22Rv1 (cell line): ENCODE data around the gene ADGRA1.

Experiments used
- H3K27ac ChIP-seq: fragments of 450-650 bp; 2 replicates; pipeline ENCODE4 v1.5.1; 2017
- ZFX ChIP-seq: fragments of 450-650 bp; IDR thresholded peaks from 2 replicates; pipeline ENCODE4 v1.6.1; 2017; ENCODE audit warnings: antibody characterized with exemption, borderline replicate concordance
- TF ChIP-seq, protein P1 (sequence below): fragments of 450-650 bp; IDR thresholded peaks from 2 replicates; pipeline ENCODE4 v1.5.1; 2017; ENCODE audit warnings: mild to moderate bottlenecking

The ADGRA1 gene

DNA sequence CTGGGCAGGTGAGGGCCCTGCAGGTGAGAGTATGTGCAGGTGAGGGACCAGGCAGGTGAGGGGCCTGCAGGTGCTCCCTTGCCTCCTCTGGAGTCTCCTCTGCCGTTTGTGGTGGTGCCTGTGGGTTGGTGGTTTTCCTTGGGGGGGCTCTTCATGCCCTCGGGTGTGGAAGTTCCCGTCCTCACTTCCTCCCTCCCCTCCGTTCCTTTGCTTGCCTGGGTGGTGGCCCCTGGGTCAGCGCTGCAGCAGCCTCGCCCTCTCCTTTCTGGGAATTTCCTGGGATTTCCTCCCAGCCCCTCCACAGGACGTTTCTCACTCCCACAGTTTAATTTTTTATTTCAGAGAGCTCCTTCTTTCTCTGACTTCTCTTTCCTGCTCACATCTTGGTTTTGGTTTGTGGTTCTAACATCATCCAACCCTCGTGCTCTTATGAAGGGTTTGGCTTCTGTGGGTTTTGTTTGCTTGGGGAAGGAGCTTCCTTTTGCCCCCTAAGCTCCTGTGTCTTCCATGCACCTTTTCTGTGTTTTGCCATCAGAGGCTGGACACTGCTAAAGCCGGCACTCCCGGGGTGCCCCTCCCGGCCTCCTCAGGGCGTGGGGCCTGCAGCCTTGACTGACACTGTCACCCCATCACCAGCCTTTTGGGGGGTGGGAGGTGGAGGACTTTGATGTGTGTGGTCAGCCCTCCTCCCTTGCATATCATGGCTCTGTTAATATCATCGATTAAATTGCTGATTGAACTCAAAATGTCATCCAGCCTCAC, 29.2 kb upstream of the ADGRA1 start:
- no peak overlapping the region for H3K27ac ChIP-seq
- no peak for TF ChIP-seq ZFX
- TF ChIP-seq, protein P1, sequence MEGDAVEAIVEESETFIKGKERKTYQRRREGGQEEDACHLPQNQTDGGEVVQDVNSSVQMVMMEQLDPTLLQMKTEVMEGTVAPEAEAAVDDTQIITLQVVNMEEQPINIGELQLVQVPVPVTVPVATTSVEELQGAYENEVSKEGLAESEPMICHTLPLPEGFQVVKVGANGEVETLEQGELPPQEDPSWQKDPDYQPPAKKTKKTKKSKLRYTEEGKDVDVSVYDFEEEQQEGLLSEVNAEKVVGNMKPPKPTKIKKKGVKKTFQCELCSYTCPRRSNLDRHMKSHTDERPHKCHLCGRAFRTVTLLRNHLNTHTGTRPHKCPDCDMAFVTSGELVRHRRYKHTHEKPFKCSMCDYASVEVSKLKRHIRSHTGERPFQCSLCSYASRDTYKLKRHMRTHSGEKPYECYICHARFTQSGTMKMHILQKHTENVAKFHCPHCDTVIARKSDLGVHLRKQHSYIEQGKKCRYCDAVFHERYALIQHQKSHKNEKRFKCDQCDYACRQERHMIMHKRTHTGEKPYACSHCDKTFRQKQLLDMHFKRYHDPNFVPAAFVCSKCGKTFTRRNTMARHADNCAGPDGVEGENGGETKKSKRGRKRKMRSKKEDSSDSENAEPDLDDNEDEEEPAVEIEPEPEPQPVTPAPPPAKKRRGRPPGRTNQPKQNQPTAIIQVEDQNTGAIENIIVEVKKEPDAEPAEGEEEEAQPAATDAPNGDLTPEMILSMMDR: no peak

DNA sequence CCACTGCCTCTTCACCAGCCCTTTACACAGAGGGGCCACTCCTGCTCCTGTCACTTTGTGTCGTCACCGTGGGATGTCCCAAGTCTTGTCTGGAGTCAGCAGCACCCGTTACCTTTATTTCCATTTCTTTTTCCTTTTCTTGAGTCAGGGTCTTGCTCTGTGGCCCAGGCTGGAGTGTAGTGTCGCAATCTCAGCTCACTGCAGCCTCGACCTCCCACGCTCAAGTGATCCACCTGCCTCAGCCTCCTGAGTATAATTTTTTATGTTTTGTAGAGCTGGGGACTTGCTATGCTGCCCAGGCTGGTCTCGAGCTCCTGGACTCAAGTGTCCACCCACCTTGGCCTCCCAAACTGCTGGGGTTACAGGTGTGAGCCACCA, 28.6 kb upstream of the ADGRA1 start:
- H3K27ac ChIP-seq: no peak overlapping the region
- TF ChIP-seq ZFX: no peak
- TF ChIP-seq, protein P1: no peak

DNA sequence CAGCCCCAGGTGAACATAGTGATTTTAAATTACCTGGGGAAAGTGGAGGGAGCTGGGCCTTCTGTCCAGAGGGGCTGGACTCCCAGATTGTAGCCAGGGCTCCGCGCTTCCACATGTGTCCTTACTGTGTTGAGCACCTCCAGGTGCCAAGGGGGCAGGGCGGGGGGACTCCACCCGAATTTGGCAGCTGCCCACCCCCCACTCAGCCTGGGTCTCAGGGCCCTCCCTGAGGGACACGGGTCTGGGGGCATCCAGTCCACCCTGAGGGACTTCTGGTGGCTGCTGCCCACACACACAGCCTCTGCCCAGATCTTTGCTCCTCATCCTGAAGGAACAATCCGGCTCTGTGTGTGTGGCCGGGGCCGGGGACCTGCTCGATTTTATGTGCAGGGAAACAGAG, 28.2 kb upstream of the ADGRA1 start:
- no peak overlapping the region for H3K27ac ChIP-seq
- TF ChIP-seq, protein P1: no peak
- TF ChIP-seq ZFX: no peak

DNA sequence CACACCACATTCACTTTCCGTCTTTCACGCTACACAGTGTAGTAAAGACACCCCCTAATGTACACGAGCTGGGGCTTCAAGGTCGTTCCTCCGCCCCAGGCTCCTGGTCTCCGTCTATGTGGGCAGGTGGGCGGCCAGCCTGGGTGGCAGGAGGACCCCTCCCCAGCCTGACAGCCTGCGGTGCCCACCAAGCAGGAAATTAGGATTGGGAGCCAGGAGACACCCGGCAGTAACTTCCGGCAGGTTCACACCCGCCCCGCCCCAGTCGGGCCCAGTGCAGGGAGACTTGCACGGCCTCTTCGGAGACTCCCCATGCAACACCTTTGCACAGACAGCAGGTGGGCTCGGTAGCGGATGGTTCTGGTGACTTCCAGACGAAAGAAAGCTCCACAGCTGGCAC, 27.7 kb upstream of the ADGRA1 start:
- no peak overlapping the region for H3K27ac ChIP-seq
- TF ChIP-seq, protein P1: no peak
- TF ChIP-seq ZFX: no peak

DNA sequence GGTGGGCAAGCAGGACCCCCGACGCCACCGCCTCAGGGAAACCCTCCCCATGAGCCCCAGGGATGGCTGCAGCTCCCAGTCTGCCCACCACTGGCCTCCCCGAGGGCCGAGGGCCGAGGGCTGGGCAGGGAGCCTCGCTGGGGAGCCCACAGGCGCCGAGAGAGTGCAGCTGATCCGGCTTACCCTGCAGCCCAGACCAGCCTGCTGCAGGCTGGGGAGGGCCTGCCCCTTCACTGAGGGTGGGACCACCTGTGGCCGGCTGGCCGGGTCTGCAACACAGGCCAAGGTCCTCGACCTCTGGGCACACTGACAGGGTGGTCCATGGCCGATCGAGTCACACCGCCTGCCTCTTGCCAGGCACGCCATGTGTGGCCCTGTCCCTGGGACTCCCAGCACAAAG, 27.3 kb upstream of the ADGRA1 start:
- TF ChIP-seq ZFX: no peak
- TF ChIP-seq, protein P1: no peak
- no peak overlapping the region for H3K27ac ChIP-seq

DNA sequence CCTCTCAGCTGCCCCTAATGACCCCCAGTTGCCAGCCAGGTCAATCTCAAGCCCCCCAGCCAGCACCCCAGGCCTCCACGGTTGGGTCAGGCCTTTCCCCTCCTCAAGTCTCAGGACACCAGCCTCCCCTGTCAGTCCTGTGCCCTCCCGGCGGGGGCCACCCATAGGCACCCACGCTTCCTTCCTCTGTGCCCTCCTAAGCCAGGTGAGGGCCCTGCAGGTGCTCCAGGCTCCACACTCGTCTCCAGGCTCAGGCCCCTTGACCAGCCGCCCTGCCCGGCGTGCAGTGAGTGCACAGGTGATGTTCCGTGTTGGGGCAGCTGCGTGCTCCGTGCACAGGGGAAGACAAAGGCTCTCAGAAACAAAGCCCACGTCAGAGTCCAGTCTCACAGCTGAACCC, 26.8 kb upstream of the ADGRA1 start:
- no peak overlapping the region for H3K27ac ChIP-seq
- TF ChIP-seq, protein P1: no peak
- no peak for TF ChIP-seq ZFX

DNA sequence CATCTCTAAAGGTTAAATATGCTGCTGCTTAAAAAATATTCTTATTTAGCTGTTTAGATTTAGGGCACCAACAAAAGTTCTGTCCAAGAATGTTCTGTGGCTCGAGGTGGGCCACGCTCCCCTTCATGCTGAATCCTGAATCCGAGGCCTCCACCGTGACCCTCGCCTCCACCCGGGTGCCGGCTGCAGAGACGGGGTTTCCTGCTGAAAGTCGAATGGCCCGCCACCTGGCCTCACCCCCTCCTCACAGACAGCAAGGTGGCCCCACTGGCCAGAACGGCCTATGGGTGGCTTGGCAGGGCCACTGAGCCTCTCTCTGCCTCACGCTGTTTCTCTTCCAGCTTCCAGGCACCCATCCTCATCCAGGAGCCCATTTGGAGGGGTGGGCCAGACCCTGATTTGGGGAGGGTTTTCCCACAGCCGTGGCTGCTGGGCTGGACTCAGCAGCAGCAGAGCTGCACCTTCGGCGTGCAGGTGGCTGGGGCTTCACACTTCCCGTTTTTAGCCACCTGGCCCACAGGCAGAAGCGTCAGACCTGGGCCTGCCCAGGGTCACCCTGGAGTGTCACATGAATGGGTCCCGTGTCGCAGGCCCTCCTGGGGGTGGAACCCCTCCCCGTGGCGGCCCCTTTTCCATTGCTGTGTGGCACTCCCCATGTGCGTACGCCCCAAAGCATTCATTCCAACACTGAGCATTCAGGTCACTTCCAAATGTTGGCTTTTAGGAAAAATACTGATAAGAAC, 26.3 kb upstream of the ADGRA1 start:
- no peak overlapping the region for H3K27ac ChIP-seq
- TF ChIP-seq, protein P1: no peak
- TF ChIP-seq ZFX: no peak
